ENCODE results near the gene PTGDS.

Gene PTGDS

DNA sequence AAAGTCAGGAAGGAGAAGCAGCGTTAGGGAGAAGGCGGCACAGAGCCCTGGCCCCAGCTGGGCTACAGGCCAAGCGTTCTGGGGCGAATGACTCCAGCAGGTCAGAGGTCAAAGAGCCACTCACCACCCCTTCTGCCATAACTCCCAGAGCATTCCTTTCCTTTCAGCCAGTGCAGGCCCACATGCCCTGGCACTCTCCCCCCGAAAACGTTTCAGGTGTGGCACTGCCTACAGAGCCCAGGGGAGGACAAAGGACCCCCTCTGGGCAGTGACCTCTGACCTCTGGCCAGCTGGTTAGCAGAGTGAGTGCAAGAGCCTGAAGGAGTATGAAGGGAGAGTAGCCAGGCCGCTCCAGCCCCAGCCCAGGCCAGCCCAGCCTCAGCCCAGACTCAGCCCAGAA, 45.9 kb downstream of the PTGDS start:
- no peak for DNase-seq (ENCODE audit: low read depth)

DNA sequence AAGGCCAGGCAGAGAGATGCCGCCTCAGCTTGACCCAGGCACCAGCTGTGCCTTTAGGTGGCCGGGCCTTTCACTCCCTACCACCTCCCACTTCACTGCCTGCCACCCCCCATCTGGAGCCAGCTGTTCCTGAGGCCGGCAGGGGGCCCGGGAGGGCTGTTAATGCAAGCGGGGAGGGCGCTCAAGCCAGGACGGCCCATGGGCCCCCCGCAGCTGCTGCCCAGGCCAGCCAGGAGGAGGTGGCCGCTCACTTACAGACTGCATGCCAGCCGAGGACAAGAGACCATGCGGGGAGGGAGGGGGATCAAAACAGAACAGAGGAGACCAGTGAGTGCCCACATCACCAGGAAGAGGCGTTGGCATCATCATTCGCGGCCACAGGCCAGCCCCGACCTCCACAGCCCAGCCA, 46.3 kb downstream of the PTGDS start:
- DNase-seq (ENCODE audit: low read depth), result no peak

DNA sequence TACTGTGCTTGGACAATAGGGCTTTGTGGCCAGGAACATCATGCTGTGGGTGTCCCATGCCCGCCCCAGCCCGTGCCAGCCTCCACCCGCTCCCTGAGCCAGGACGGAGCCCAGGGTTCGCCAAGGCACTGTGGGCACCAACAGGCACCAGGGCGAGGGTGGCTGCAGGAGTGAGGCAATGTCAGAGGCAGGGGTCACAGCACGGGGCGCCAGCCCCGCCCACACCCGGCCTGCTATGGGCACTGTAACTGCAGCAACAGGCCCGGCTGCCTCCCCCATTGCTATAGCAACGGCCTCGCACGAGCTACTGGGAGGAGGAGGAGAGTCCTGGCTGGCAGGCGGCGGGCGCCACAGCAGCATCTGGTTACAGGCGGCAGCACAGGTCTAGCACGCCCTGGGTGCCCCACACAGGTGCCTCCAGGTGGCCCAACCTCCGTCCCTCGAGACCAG, 48.2 kb downstream of the PTGDS start:
- DNase-seq (ENCODE audit: low read depth), result no peak

GRCh38 chr9:137026384-137026783, 49.1 kb downstream of the PTGDS start:
- no peak for DNase-seq (ENCODE audit: low read depth)

GRCh38 chr9:137026828-137027227, 49.5 kb downstream of the PTGDS start:
- DNase-seq (ENCODE audit: low read depth), result no peak

- DNase-seq (ENCODE audit: low read depth), result no peak
Measured at GRCh38 chr9:137027369-137028262, 50.3 kb downstream of the PTGDS start, which contains the start of gene ABCA2. Gene ABCA2, minus strand, starts transcription at chr9:137028237. Its CDS starts 97 bp downstream, at chr9:137028140.

DNA sequence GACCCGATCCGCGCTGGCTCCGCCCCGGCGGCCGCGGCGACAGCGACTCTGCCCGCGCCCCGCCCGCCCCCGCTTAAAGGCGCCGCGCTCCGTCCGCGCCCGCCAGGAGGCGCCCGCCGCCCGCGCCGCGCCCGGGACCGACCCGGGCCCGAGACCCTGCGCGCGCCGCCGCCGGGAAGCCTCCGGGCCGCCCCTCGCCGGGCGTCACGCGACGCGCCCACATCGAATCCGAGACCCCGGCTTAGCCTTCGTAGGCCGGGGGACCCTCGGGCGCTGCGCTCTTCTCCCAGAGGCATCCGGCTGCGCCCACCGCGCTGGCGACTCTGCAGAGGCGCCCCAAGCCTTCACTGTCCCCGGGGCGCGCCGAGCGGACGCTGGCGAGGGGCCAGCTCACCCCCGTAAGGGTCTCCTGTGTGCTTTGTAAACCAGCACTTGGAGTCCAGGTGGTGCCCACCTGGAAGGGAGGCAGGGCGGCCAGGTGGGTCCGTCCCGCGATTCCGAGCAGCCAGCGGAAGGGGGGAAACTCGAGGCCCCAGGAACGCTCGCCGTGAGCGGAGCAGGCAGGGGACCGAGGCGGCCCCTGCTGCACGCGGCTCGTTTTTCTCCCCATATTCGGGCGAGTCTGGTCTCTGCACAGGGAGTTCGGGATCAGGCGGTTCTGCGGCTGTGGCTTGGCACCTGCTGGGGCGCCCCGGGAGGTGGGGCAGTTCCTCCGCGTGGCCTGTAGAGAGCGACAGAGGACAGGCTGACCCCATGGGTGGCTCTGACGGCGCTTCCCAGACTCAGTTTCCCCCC, 51.2 kb downstream of the PTGDS start:
- DNase-seq (ENCODE audit: low read depth), result no peak

DNA sequence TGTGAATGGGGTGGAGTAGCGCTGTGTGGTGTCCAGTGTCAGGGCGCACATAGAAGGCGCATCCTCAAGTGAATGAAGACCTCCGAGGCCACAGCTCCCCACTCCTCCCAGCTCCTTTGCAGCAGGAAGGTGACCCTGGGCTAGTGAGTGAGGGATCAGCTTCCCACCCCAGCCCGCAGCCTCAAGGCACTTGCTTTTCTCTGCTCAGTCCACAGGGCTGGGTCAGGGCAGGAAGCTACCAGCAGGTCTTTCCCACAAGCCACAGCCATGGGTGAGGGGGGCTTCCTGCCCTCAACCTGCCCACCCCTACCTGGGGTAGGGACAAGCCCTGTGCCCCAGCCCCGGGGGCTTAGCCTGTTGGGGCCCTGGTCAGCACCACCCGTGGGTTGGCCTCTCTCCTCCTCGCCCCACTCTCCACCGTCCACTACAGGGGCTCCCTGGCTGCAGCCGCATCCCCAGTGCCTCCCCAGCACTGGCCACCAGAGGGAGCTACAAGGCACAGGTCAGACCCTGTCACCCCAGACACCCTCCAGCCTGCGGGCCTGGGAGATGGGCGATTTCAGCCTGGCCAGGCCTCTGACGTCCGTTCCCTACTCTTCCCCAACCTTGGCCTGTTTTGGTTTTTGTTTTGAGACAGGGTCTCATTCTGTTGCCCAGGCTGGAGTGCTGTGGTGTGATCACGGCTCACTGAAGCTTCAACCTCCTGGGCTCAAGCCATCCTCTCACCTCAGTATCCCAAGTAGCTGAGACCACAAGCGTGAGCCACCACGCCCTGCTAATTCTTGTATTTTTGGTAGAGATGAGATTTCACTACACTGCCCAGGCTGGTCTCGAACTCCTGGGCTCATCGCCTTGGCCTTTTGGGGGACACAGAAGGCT, 52.0 kb downstream of the PTGDS start:
- no peak for DNase-seq (ENCODE audit: low read depth)

DNA sequence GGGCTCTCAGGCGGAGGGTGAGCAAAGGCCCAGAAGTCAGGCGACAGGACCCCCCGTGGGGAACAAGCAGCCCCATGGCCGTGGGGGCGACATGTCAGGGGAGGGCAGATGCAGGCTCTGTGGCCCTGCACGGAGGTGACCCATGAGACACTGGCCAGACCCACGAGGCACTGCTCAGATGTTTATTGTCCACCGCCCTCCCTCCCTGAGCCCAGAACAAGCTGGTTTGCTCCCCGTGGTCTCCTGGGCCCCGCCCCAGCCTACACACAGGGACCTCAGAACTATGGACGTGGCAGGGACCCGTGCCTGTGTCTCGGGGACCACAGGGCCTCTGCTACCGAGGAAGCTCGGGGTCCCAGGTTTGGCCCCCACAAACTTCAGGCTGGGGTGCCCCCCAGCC, 52.7 kb downstream of the PTGDS start:
- DNase-seq (ENCODE audit: low read depth), result no peak

GRCh38 chr9:137030538-137031527, 53.5 kb downstream of the PTGDS start:
- no peak for DNase-seq (ENCODE audit: low read depth)

All from fibroblast of the conjunctiva (primary cell).